Karpas-422 (cell line): ENCODE data around the gene B3GALT2. TPM values are rescaled to one million over a fixed set of nuclear protein-coding genes. Genes with fewer than 3 reads are reported as not detected.
"Not testable (repeated sequence)": the region's sequence is repeated elsewhere in the genome, so short reads cannot be mapped to it uniquely, and the experiment has no call there.

Experiments used
- DNase-seq: peaks from one replicate; pipeline ENCODE4 v3.0.0-alpha.2; 2015
- H2AFZ ChIP-seq: fragments of 200-600 bp; sonication (generic); 2 replicates; pipeline ENCODE4 v1.6.1; 2014; ENCODE audit warnings: antibody characterized with exemption, low read length, mixed read lengths
- H3K27ac ChIP-seq: fragments of 200-600 bp; sonication (generic); 2 replicates; pipeline ENCODE4 v1.5.1; 2014; ENCODE audit warnings: mild to moderate bottlenecking, low read length, moderate library complexity
- H3K27me3 ChIP-seq: fragments of 200-600 bp; sonication (generic); 2 replicates; pipeline ENCODE4 v1.6.1; 2014; ENCODE audit warnings: low read length, mixed read lengths
- H3K36me3 ChIP-seq: fragments of 200-600 bp; sonication (generic); 2 replicates; pipeline ENCODE4 v1.6.1; 2014; ENCODE audit warnings: low read length, mixed read lengths; ENCODE audit not compliant: insufficient read depth
- H3K4me1 ChIP-seq: fragments of 200-600 bp; sonication (generic); 2 replicates; pipeline ENCODE4 v1.6.1; 2014; ENCODE audit warnings: mild to moderate bottlenecking, low read length, mixed read lengths
- H3K4me2 ChIP-seq: fragments of 200-600 bp; sonication (generic); 2 replicates; pipeline ENCODE4 v1.6.1; 2014; ENCODE audit warnings: low read length, low read depth, mild to moderate bottlenecking; ENCODE audit not compliant: poor library complexity, severe bottlenecking
- H3K4me3 ChIP-seq: fragments of 200-600 bp; sonication (generic); 2 replicates; pipeline ENCODE4 v1.5.1; 2014; ENCODE audit warnings: mild to moderate bottlenecking, antibody characterized with exemption, low read length, mixed read lengths
- H3K79me2 ChIP-seq: fragments of 200-600 bp; sonication (generic); 2 replicates; pipeline ENCODE4 v1.6.1; 2014; ENCODE audit warnings: mild to moderate bottlenecking, low read length, mixed read lengths
- H3K9ac ChIP-seq: fragments of 200-600 bp; sonication (generic); 2 replicates; pipeline ENCODE4 v1.6.0; 2014; ENCODE audit warnings: low read length
- H3K9me2 ChIP-seq: fragments of 200-600 bp; sonication (generic), shearing (Covaris generic); replicated peaks from 2 replicates; pipeline ENCODE4 v1.6.0; 2014; ENCODE audit warnings: mild to moderate bottlenecking, low read length, moderate library complexity; ENCODE audit not compliant: insufficient read depth
- H3K9me3 ChIP-seq: fragments of 300-700, 200-600 bp; sonication (generic); 2 replicates; pipeline ENCODE4 v1.6.1; 2014; ENCODE audit warnings: low read length, mixed read lengths
- H4K20me1 ChIP-seq: fragments of 200-600 bp; sonication (generic); 2 replicates; pipeline ENCODE4 v1.6.1; 2014; ENCODE audit warnings: mild to moderate bottlenecking, antibody characterized with exemption, low read length, low read depth; ENCODE audit not compliant: insufficient read depth
- total RNA-seq: library from RNA; depleted of rRNA; stranded (reverse); fragments of >200 nt; shearing (Covaris generic); gene quantifications from 2 replicates; pipeline ENCODE4 v1.2.3, GENCODE V29; 2014; ENCODE audit warnings: low replicate concordance; rRNA removed

Gene B3GALT2
- total RNA-seq: not detected in 2 replicates

GRCh38 chr1:193185901-193186731, at the start of gene B3GALT2:
B3GALT2 (minus strand) TSS chr1:193186613; CDS start chr1:193181562, 5,051 bp downstream.
- H3K4me3 ChIP-seq: peak within 1 kb of the TSS; percentile 1; the same call in 1 of the 2 replicates
- H3K27me3 ChIP-seq: no peaks in the 10 kb centered on the region
- H2AFZ ChIP-seq: no peak within 1 kb of the TSS
- peaks cover 89% of the 10 kb centered on the region for H3K79me2 ChIP-seq
- no peaks in the 10 kb centered on the region for H3K9me3 ChIP-seq
- H3K4me2 ChIP-seq: peak within 1 kb of the TSS; percentile 51
- H3K9me2 ChIP-seq: no peaks in the 10 kb centered on the region
- H4K20me1 ChIP-seq: peaks cover 8% of the 10 kb centered on the region; the same call in 1 of the 2 replicates
- H3K27ac ChIP-seq: peak within 1 kb of the TSS; percentile 30
- H3K36me3 ChIP-seq: 0 out of 2 replicates have a peak, but pooled peaks cover 7% of the 10 kb centered on the region
- peak; percentile 63 for DNase-seq
- H3K9ac ChIP-seq: peak within 1 kb of the TSS; percentile 32; the same call in 1 of the 2 replicates
- H3K4me1 ChIP-seq: peaks cover 46% of the 10 kb centered on the region

DNA sequence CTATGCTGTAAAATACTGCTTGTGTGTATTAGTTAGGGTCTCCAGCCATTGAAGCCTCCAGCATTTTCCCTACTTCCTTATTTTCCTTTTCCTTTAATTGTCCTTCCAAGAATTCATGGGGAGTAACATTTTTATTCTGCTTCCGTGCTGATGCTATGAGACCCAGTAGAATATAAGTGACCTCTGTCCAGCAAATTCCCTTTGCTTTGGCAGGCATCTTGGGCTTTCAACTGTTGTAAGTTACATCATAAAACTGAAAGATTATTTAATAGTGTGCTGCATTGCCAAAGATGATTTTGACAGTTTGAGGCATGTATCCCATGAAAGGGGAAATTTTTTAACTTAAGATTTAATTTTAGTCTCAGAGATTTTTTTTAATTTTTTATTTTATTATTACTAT, 48.1 kb upstream of the B3GALT2 start:
- Histone ChIP-seq H3K79me2 (peaks cover 36% of the 10 kb centered on the region), H4K20me1 (no peaks in the 10 kb centered on the region), H3K9me2 (no peaks in the 10 kb centered on the region), H3K27me3 (no peaks in the 10 kb centered on the region), H3K36me3 (peaks cover 25% of the 10 kb centered on the region), H3K4me1 (peaks cover 2% of the 10 kb centered on the region; the same call in 1 of the 2 replicates), H3K27ac (no peak overlapping the region), H3K4me2 (no peak overlapping the region), H2AFZ (no peak overlapping the region), H3K4me3 (no peak overlapping the region), H3K9ac (no peak overlapping the region), H3K9me3 (no peaks in the 10 kb centered on the region)
- no peak for DNase-seq

DNA sequence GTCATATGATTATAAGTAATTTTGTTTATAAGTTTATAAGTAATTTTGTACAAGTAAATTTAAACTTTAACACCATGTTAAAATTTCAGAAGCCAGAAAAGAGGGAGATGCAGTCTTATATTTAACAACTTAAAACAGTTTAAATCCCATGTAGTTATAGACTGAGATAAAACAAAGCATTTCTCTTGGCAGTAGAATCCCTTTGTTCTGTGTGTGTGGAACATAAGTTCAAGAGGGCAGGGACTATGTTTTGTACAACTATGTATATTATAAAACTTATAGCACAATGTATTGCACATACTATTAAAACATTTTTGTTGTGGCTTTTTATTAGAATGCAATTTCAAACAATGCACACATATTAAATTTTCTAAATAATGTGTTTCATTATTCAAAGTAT, 44.7 kb upstream of the B3GALT2 start:
- H3K4me2 ChIP-seq, H3K9ac ChIP-seq, H3K4me3 ChIP-seq: not testable (repeated sequence)

GRCh38 chr1:193229136-193229535, 42.7 kb upstream of the B3GALT2 start:
- no peak overlapping the region for H3K4me2 ChIP-seq
- H3K4me1 ChIP-seq: no peaks in the 10 kb centered on the region
- H2AFZ ChIP-seq: no peak overlapping the region
- H3K79me2 ChIP-seq: peaks cover 58% of the 10 kb centered on the region
- no peaks in the 10 kb centered on the region for H3K27me3 ChIP-seq
- DNase-seq: no peak
- H3K36me3 ChIP-seq: peaks cover 12% of the 10 kb centered on the region; the same call in 1 of the 2 replicates
- H3K4me3 ChIP-seq: no peak overlapping the region
- no peaks in the 10 kb centered on the region for H3K9me3 ChIP-seq
- no peaks in the 10 kb centered on the region for H4K20me1 ChIP-seq
- H3K9me2 ChIP-seq: no peaks in the 10 kb centered on the region
- H3K27ac ChIP-seq: no peak overlapping the region
- no peak overlapping the region for H3K9ac ChIP-seq

More for the DNA sequence above, 44.7 kb upstream of the B3GALT2 start:
- H3K27ac ChIP-seq, H3K27me3 ChIP-seq, DNase-seq, H3K9me3 ChIP-seq, H3K9me2 ChIP-seq, H4K20me1 ChIP-seq, H3K4me1 ChIP-seq, H2AFZ ChIP-seq: not testable (repeated sequence)
- H3K36me3 ChIP-seq: peaks cover 15% of the 10 kb centered on the region
- peaks cover 46% of the 10 kb centered on the region for H3K79me2 ChIP-seq

GRCh38 chr1:193222056-193222615, 35.7 kb upstream of the B3GALT2 start:
- H3K27me3 ChIP-seq: no peaks in the 10 kb centered on the region
- no peaks in the 10 kb centered on the region for H3K9me3 ChIP-seq
- H3K36me3 ChIP-seq: 0 out of 2 replicates have a peak, but pooled peaks cover 4% of the 10 kb centered on the region
- no peak overlapping the region for H3K27ac ChIP-seq
- no peaks in the 10 kb centered on the region for H4K20me1 ChIP-seq
- no peak overlapping the region for H3K4me3 ChIP-seq
- H3K4me2 ChIP-seq: no peak overlapping the region
- no peaks in the 10 kb centered on the region for H3K9me2 ChIP-seq
- no peak overlapping the region for H2AFZ ChIP-seq
- peaks cover 51% of the 10 kb centered on the region for H3K79me2 ChIP-seq
- DNase-seq: no peak
- H3K9ac ChIP-seq: no peak overlapping the region
- H3K4me1 ChIP-seq: no peaks in the 10 kb centered on the region

DNA sequence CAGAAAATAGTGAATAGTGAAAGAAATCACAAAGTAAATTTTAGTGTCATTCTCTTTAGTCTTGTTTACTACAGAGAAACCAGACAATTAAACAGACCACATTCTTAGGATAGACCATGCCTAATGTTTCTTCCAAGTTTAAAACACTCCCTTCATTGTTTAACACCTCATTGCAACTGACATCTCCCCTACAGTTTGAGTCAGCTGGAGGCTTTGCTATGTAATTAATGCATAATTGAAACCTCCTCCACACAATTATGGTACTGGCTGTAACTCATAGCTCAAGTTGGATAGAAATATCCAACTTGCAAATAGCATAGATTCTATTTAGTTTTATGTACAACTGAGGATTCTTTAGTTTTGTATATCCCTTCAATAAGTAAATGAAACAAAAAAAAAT, 35.2 kb upstream of the B3GALT2 start:
- Histone ChIP-seq H3K9me3 (no peaks in the 10 kb centered on the region), H2AFZ (no peak overlapping the region), H3K4me1 (no peaks in the 10 kb centered on the region), H3K9ac (no peak overlapping the region), H3K36me3 (peaks cover 4% of the 10 kb centered on the region; the same call in 1 of the 2 replicates), H3K4me3 (no peak overlapping the region), H4K20me1 (no peaks in the 10 kb centered on the region), H3K4me2 (no peak overlapping the region), H3K27ac (no peak overlapping the region), H3K79me2 (peaks cover 50% of the 10 kb centered on the region), H3K27me3 (no peaks in the 10 kb centered on the region), H3K9me2 (no peaks in the 10 kb centered on the region)
- no peak for DNase-seq

GRCh38 chr1:193219391-193219790, 33.0 kb upstream of the B3GALT2 start:
- Histone ChIP-seq H3K27me3 (no peaks in the 10 kb centered on the region), H3K4me3 (no peak overlapping the region), H3K9me3 (no peaks in the 10 kb centered on the region), H3K36me3 (peaks cover 5% of the 10 kb centered on the region; the same call in 1 of the 2 replicates), H3K4me1 (no peaks in the 10 kb centered on the region), H3K79me2 (peaks cover 36% of the 10 kb centered on the region), H3K9me2 (no peaks in the 10 kb centered on the region), H3K4me2 (no peak overlapping the region), H4K20me1 (no peaks in the 10 kb centered on the region), H3K27ac (no peak overlapping the region), H3K9ac (no peak overlapping the region), H2AFZ (no peak overlapping the region)
- no peak for DNase-seq

DNA sequence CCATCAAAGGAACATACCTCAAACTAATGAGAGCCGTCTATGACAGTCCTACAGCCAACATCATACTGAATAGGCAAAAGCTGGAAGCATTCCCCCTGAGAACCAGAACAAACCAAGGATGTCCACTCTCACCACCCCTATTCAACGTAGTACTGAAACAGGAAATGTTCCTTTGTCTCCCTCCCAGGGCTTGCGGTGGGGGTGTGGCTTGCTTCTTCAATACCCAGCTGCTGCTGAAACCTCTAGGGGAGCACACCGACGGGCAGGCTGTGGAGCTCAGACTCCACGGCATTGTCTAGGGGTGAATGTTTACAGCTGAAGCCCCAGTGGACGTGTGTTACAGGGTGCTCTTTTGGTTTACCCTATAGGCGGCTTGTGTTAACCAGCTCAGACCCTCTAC, 30.5 kb upstream of the B3GALT2 start:
- Histone ChIP-seq H3K27ac (no peak overlapping the region), H3K9me3 (no peaks in the 10 kb centered on the region), H4K20me1 (no peaks in the 10 kb centered on the region), H3K9ac (no peak overlapping the region), H3K36me3 (peaks cover 13% of the 10 kb centered on the region), H3K4me3 (no peak overlapping the region), H3K27me3 (no peaks in the 10 kb centered on the region), H3K79me2 (peaks cover 19% of the 10 kb centered on the region), H3K4me1 (no peaks in the 10 kb centered on the region), H2AFZ (no peak overlapping the region), H3K4me2 (no peak overlapping the region), H3K9me2 (no peaks in the 10 kb centered on the region)
- DNase-seq: no peak
